Measurements from ENCODE around the gene ACAP2. TPM values are rescaled to one million over a fixed set of nuclear protein-coding genes. Genes with fewer than 3 reads are reported as not detected.

Gene ACAP2
- total RNA-seq, 1 donor from 2014 or later: 59.4 TPM

DNA sequence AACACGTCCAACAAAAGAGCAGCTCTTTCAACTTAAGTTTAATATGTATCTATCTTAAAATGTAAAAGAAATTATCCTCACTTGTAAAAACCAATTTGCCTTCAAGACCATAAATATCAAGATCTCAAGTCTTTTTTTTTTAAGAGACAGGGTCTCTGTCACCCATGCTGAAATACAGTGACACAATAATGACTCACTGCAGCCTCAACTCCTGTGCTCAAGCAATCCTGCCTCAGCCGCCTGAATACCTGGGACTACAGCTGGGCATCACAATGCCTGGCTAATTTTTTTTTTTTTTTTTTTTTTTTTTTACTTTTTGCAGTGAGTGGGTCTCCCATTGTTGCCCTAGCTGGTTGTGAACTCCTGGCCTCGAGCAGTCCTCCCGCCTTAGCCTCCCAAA lies 26.0 kb downstream of the ACAP2 start:
- intact Hi-C loops (cut with DNase I): no loop called here
- Histone ChIP-seq H3K27ac (no peak overlapping the region), H3K36me3 (no peaks in the 10 kb centered on the region), H3K27me3 (no peaks in the 10 kb centered on the region), H3K4me1 (no peaks in the 10 kb centered on the region), H3K4me3 (no peak overlapping the region), H3K9me3 (no peaks in the 10 kb centered on the region)
- TF ChIP-seq POLR2AphosphoS5 (IDR thresholded peaks at IDR 0.05; ENCODE audit: insufficient read depth in 1 of 2, low read depth in 1 of 2): no peak
- no peak for TF ChIP-seq POLR2A (IDR thresholded peaks at IDR 0.05)
- TF ChIP-seq, protein P1, sequence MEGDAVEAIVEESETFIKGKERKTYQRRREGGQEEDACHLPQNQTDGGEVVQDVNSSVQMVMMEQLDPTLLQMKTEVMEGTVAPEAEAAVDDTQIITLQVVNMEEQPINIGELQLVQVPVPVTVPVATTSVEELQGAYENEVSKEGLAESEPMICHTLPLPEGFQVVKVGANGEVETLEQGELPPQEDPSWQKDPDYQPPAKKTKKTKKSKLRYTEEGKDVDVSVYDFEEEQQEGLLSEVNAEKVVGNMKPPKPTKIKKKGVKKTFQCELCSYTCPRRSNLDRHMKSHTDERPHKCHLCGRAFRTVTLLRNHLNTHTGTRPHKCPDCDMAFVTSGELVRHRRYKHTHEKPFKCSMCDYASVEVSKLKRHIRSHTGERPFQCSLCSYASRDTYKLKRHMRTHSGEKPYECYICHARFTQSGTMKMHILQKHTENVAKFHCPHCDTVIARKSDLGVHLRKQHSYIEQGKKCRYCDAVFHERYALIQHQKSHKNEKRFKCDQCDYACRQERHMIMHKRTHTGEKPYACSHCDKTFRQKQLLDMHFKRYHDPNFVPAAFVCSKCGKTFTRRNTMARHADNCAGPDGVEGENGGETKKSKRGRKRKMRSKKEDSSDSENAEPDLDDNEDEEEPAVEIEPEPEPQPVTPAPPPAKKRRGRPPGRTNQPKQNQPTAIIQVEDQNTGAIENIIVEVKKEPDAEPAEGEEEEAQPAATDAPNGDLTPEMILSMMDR (IDR thresholded peaks at IDR 0.05): no peak
- DNase-seq (ENCODE audit: extremely low spot score in 2 of 2): no peak

DNA sequence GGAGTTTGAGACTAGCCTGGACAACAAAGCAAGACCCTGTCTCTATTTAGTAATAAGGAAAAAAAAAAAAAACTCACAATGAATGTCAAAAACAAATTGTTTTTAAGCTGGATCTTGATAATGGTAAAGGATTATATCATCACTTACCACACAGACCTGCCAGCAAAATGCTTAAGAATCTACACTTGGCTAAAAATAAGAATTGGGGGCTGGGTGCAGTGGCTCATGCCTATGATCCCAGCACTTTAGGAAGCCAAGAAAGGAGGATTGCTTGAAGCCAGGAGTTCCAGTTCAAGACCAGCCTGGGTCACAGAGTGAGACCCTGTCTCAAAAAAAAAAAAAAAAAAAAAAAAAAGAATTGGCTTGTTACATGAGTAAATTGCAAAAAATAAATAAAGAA lies 31.0 kb downstream of the ACAP2 start:
- Histone ChIP-seq H3K27me3 (no peaks in the 10 kb centered on the region), H3K4me1 (no peaks in the 10 kb centered on the region), H3K36me3 (no peaks in the 10 kb centered on the region), H3K9me3 (no peaks in the 10 kb centered on the region), H3K27ac (no peak overlapping the region), H3K4me3 (no peak overlapping the region)
- intact Hi-C loops (cut with DNase I): no loop called here
- TF ChIP-seq POLR2A (IDR thresholded peaks at IDR 0.05) (no peak), POLR2AphosphoS5 (IDR thresholded peaks at IDR 0.05; ENCODE audit: insufficient read depth in 1 of 2, low read depth in 1 of 2) (no peak)
- TF ChIP-seq, protein P1 (IDR thresholded peaks at IDR 0.05): no peak
- no peak for DNase-seq (ENCODE audit: extremely low spot score in 2 of 2)

DNA sequence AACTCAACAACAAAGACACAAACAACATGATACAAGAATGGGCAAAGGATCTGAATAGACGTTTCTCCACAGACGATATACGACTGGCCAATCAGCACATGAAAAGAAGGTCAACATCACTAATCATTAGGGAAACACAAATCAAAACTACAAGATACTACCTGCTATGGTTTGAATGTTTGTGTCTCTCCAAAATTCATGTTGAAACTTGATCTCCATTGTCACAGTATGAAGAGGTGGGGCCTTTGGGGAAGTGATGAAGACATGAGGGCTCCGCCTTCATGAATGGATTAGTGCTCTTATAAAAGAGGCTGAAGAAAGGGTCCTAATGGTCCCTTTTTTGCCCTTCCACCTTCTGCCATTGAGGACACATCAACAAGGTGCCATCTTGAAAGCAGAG lies 32.3 kb downstream of the ACAP2 start:
- no peaks in the 10 kb centered on the region for H3K9me3 ChIP-seq
- no peaks in the 10 kb centered on the region for H3K27me3 ChIP-seq
- no peak for DNase-seq (ENCODE audit: extremely low spot score in 2 of 2)
- H3K27ac ChIP-seq: no peak overlapping the region
- no peak overlapping the region for H3K4me3 ChIP-seq
- no peaks in the 10 kb centered on the region for H3K4me1 ChIP-seq
- H3K36me3 ChIP-seq: no peaks in the 10 kb centered on the region
- no peak for TF ChIP-seq POLR2AphosphoS5 (IDR thresholded peaks at IDR 0.05; ENCODE audit: insufficient read depth in 1 of 2, low read depth in 1 of 2)
- TF ChIP-seq POLR2A (IDR thresholded peaks at IDR 0.05): no peak
- TF ChIP-seq, protein P1 (IDR thresholded peaks at IDR 0.05): no peak
- intact Hi-C loops (cut with DNase I): no loop called here

DNA sequence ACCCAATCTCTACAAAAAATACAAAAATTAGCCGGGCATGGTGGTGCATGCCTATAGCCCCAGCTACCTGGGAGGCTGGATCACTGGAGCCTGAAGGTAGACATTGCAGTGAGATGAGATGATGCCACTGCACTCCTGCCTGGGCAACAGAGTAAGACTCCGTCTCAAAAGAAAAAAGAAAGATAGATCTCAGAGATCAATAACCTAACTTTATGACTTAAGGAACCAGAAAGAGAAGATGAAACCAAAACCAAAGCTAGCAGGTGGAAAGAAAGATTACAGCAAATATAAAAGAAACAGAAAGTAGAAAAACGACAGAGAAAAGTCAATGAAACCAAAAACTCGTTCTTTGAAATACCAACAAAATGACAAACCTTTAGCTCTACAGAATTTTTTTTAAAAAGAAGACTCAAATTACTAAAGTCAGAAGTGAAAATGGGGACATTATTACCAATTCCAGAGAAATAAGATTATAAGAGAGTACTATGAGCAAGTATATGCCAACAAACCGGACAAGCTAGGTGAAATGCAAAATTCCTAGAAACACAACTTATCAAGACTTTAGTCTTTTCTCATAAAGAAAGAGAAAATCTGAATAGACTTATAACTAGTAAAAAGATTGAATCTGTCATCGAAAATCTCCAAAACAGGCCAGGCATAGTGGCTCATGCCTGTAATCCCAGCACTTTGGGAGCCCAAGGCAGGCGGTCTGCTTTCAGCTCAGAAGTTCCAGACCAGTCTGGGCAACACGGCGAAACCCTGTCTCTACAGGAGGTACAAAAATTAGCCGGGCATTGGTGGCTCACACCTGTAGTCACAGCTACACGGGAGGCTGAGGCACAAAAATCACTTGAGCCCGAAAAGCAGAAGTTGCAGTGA lies 35.0 kb downstream of the ACAP2 start:
- TF ChIP-seq POLR2A (IDR thresholded peaks at IDR 0.05): no peak
- TF ChIP-seq, protein P1 (IDR thresholded peaks at IDR 0.05): no peak
- TF ChIP-seq POLR2AphosphoS5 (IDR thresholded peaks at IDR 0.05; ENCODE audit: insufficient read depth in 1 of 2, low read depth in 1 of 2): no peak
- no peak for DNase-seq (ENCODE audit: extremely low spot score in 2 of 2)
- no peaks in the 10 kb centered on the region for H3K4me1 ChIP-seq
- no peak overlapping the region for H3K4me3 ChIP-seq
- no peaks in the 10 kb centered on the region for H3K27me3 ChIP-seq
- no peaks in the 10 kb centered on the region for H3K36me3 ChIP-seq
- no peak overlapping the region for H3K27ac ChIP-seq
- H3K9me3 ChIP-seq: no peaks in the 10 kb centered on the region
- intact Hi-C loops (cut with DNase I): no loop called here

DNA sequence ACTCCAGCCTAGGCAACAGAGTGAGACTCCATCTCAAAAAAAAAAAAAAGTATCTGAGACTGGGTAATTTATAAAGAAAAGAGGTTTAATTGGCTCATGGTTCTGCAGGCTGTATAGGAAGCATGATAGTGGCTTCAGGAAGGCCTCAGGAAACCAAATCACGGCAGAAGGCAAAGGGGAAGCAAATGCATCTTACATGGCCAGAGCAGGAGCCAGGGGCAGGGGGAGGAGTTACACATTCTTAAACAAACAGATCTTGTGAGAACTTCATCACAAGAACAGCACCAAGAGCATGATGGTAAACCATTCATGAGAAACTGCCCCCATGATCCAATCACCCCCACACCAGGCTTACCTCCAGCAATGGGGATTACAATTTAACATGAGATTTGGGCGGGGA lies 37.2 kb downstream of the ACAP2 start:
- H3K27ac ChIP-seq: no peak overlapping the region
- H3K36me3 ChIP-seq: no peaks in the 10 kb centered on the region
- TF ChIP-seq POLR2AphosphoS5 (IDR thresholded peaks at IDR 0.05; ENCODE audit: insufficient read depth in 1 of 2, low read depth in 1 of 2): no peak
- TF ChIP-seq, protein P1 (IDR thresholded peaks at IDR 0.05): no peak
- no peaks in the 10 kb centered on the region for H3K27me3 ChIP-seq
- H3K9me3 ChIP-seq: no peaks in the 10 kb centered on the region
- peaks cover 13% of the 10 kb centered on the region for H3K4me1 ChIP-seq
- DNase-seq (ENCODE audit: extremely low spot score in 2 of 2): no peak
- H3K4me3 ChIP-seq: no peak overlapping the region
- intact Hi-C loops (cut with DNase I): no loop called here

Data from vagina (tissue), 2 donors.